Activated T-cell treated with anti-CD3 and anti-CD28 coated beads, Interleukin-2, amount 50 U/mL, for 1 hour (primary cell): ENCODE measurements around the gene ARHGAP22.

Experiments used
- DNase-seq: peaks from one replicate; pipeline ENCODE4 v3.0.0-alpha.2; 2020

The ARHGAP22 gene

DNA sequence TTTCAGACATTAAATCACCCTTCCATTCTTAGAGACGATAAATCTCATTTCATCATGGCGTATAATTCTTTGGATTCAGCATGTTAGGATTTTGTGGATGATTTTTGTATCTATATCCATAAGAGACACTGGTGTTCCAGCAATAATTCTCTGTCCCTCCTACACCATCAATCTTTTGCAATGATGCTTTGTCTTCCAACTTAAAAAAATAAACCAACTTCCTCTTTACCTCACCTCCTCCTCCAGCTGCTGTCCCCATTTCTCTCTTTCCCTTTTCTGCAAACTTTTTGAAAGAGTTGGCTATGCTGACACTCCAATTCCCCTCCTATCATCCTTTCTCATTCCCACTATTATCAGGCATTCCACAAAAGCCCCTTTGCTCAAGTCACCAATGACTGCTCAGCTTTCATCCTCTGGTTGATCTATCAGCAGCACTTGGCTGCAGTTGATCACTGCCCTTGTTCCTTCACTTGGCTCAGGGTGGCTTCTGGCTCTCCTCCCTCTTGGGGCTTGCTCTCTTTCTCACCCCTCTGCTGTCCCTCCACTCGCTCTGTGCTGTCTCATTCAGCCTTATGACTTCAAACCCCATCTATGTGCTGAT lies 130.0 kb downstream of the ARHGAP22 start:
- DNase-seq, result no peak

DNA sequence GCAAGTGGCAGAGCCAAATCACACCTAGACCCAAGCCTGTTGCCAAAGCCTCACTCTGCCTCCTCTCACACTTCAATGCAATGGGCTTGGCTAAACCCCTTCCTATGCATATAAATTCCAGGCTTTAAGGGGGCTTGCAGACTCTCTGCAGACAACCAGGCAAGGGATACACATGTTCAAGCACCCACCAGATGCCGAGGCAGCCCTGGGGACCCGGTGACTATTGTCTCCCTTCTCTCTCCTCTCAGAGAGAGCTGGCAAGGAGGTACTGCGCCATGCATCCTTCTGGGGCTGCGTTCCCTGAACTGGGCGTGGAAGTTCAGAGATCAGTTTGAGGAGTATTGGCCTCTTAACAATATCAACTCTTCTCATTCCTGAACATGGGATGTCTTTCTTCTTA lies 131.2 kb downstream of the ARHGAP22 start:
- DNase-seq, result no peak

- no peak for DNase-seq
Observed at GRCh38 chr10:48472501-48473069, 132.3 kb downstream of the ARHGAP22 start.

DNA sequence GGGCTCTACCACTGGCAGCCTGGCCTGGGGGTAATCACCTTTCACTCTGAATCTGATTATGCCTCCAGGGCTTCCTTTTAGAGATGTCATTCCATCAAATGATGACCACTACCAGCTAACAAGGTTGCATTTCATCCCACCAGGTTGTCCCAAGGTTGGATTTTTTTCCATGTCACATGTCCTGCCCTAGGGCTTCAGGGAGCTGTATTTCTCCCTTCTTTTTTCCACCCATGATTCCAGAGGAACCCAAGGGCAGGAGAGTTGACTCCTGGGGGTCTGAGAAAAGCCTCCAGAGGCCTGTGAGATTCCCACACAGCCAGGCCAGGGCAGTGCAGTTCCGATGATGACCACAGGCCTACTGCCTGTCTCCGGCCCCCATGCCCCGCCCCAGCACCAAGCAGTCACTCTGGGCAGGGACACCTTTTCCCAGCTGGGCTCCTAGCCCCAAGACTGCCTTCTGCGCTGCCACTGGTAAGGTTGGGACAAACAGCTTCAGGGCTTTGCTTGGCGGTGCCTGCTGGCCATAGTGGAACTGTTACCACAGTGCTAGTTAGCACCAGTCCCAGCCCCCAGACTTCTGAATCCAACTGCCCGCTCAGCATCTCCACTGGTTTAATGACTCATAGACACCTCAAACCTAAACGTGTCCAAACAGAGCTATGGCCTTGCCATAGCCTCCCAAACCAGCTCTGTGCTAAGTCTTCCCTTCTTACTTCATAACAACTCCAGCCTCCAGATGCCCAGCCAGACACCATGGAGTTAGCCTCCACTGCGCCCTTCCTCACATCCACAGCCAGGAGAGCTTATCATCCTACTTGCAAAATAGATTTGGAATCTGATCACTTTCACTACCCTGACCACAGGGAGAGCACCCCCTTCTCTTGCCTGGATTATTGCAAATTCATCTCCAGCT lies 133.7 kb downstream of the ARHGAP22 start:
- no peak for DNase-seq

DNA sequence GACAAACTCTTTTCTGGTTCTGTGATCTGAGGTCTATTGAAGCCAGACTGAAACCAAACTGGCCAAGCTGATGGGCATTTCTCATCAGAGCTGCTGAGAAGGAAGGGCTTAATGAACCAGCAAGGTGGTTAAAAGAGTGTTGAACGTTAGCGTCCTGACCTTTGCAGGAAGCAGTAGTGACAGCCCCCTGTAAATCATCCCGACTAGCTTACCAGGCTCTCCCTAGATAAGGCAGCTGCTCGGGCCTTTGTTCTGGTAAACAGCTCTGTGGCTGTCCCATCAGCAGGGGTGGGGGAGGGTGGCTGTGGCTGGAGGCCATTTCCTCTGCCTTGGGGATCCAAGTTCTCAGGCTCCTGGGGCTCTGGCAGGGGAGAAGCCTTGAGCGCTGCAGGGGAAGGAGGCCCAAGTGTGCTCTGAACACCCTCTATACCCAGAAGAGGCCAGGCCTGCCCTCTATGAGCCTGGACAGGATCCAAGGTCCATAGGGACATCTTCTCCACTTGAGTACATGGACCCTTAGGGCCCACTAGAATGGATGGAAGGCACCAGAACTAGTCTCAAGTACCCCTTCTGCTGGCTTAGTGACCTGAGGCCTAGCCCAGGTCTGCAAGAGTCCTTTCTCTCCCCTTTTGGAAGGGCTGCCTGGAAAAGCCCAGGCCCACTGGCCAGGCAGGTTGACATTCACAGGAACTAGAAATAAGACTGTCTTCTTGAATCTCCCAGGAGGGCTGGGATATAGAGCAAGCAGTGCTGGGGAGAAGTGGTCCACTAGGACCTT lies 134.6 kb downstream of the ARHGAP22 start:
- no peak for DNase-seq

GRCh38 chr10:48469516-48470020 lies 135.3 kb downstream of the ARHGAP22 start:
- DNase-seq, result no peak

GRCh38 chr10:48468866-48469511 lies 135.9 kb downstream of the ARHGAP22 start:
- no peak for DNase-seq

- no peak for DNase-seq
Observed at GRCh38 chr10:48468130-48468790, 136.6 kb downstream of the ARHGAP22 start.

DNA sequence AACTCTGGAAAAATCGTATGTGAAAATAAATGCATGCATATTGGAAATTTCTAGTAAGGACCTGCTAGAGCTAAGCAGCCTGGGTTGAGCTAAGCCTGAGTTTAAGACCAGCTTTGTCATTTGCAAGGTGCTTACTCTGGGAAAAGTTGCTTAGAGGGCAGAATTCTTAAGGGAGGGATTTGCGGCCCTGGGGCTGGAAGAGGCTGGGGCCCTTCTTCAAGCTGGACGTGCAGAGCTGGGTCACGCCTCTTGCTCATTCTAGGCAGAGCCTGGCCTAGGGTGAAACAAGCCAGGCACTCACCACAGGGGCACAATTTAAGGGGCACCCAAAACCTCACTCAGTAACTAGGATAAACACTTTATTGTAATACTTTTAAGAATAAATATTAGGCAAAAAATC lies 137.2 kb downstream of the ARHGAP22 start:
- DNase-seq, result no peak

DNA sequence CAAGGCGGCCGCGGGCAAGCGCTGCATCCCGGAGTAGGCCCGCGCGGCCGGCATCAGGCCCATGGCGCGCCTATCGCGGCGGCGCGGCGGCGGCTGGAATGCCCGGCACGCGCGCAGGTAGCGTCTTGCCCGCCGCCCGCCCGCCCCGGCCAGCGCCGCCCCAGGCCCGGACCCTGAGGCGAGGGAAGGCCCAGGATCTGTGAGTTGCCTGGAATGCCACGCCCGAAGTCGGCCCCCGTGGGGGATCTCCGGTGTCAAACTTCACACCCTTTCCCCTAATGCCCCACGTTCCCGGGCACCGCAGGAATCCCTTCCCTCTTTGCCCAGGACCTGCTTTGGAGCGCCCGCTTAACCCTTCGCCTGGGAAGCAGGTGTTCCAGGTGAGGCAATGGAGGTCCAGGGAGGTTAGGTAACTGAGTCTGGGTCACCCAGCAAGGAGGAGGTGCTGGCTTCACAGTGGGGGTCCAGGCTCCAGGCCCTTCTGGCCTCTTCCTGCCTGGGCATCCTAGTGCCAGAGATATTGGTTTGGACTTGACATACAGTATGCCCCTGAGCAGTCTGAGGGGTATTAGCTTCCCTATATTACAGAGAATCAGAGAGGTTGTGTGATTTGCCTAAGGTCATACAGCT lies 138.1 kb downstream of the ARHGAP22 start:
- DNase-seq, result no peak

GRCh38 chr10:48465860-48466521 lies 138.9 kb downstream of the ARHGAP22 start:
- no peak for DNase-seq

- no peak for DNase-seq
Observed at GRCh38 chr10:48464871-48465736, 139.8 kb downstream of the ARHGAP22 start.

DNA sequence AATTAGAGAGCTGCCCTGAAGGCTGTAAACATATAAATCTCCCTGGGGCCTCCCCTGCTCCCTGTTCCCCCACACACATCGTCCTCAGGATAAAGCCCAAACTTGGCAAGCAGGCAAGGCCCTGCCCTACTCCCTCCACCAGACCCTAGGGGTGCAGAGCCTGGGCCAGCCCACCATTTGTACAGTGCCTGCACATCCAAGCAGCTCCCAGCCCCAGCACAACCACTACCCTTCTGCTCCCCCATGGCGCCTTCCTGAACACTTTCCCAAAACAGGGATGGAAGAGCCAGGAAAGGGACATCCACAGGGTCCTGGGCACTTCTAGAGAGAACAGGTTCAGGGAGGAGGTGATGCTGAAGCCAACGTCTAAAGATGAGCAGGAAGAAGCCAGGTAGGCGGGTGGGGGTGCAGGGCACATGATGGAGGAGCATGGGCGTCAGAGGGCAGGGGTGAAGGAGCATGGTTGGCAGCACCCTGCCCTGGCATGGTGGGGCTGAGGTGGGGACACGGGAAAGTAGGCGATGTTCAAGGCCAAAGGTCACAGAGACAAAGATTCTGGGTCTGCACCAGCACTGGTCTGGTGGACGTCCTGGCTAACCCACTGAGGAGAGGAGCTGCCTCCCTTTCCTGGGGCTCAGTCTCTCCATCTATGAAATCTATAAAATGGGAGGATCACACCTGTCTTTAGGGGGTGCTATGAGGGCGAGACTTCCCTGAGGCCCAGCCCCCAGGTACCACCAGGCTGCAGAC lies 140.6 kb downstream of the ARHGAP22 start:
- no peak for DNase-seq

GRCh38 chr10:48463318-48464003 lies 141.4 kb downstream of the ARHGAP22 start:
- no peak for DNase-seq

- DNase-seq, result no peak
Observed at GRCh38 chr10:48462482-48463020, 142.3 kb downstream of the ARHGAP22 start.

DNA sequence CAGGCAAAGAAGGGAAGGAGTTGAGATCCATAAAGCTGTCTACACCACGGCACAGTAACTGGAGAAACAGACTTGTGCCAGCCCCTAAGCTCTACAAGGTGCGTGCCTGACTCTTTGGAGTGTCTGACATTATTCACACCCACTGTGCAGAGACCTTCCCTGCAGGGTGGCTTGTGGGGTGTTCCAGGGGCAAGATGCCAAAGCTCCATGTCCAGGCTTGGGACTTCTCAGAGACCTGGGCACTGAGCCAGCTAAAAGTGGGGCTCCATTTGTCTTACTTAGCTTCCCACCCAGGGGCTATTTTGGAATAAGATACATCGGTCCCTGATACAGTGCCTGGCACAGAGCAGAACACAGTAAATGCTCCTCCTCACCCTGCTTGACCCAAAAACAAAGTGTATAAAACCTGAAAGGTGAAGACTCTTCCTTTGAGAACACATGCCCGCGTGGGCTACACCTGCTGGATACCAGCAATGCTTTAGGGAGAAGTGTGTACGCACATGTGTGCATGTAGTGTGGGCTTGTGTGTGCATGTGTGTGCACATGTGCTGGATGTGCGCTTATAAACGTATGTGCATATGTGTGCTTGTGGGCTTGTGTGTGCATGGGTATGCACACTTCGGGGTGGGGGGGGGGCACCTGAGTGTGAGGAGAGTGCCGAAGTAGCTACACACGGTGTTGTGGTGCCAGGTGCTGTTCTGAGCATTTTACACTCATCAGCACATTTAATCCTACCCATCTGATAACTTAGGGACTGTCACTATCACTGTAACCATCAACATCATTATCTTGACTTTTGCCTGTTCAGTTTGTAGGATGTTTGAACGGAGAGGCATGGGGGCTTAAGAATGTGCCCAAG lies 143.0 kb downstream of the ARHGAP22 start:
- DNase-seq, result no peak

GRCh38 chr10:48460182-48460581 lies 144.7 kb downstream of the ARHGAP22 start:
- no peak for DNase-seq
